NCI-H2227 (cell line): Measurements from ENCODE around the gene MYCBPAP.

Experiments used
- DNase-seq: peaks from one replicate; lab custom pipeline; 2025; ENCODE audit not compliant: unreplicated experiment; lab: John Stamatoyannopoulos, UW

Gene MYCBPAP

DNA sequence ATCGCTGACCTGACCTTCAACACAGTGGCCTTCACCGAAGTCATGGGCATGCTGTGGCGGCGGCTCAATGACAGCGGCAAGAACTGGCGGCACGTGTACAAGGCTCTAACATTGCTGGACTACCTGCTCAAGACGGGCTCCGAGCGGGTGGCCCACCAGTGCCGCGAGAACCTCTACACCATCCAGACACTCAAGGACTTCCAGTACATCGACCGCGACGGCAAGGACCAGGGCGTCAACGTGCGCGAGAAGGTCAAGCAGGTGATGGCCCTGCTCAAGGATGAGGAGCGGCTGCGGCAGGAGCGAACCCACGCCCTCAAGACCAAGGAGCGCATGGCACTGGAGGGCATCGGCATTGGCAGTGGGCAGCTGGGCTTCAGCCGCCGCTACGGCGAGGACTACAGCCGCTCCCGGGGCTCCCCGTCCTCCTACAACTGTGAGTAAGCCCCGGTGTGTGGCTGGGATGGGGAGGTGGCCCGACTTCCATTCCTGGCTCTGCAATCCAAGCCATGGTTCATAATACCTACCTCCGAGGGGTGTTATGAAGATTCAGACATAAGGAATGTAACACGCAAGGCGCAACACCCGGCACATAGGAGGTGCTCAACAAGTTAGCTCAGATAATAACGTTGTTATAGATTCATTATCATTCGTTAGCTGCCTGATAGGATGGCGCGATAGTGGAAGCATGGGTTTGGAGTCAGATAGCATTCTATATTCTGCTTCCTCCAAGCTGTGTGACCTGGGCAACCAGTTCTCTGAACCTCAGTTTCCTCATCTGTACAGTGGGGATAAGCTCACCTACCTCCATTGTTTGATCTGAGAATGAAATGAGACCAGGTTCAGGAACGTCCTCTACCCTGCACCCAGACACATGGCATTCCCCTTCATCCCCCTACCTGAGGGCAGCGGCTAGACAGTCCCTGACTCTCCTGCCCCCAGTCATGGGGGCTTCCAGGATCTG lies 28.7 kb downstream of the MYCBPAP start:
- DNase-seq = no peak

DNA sequence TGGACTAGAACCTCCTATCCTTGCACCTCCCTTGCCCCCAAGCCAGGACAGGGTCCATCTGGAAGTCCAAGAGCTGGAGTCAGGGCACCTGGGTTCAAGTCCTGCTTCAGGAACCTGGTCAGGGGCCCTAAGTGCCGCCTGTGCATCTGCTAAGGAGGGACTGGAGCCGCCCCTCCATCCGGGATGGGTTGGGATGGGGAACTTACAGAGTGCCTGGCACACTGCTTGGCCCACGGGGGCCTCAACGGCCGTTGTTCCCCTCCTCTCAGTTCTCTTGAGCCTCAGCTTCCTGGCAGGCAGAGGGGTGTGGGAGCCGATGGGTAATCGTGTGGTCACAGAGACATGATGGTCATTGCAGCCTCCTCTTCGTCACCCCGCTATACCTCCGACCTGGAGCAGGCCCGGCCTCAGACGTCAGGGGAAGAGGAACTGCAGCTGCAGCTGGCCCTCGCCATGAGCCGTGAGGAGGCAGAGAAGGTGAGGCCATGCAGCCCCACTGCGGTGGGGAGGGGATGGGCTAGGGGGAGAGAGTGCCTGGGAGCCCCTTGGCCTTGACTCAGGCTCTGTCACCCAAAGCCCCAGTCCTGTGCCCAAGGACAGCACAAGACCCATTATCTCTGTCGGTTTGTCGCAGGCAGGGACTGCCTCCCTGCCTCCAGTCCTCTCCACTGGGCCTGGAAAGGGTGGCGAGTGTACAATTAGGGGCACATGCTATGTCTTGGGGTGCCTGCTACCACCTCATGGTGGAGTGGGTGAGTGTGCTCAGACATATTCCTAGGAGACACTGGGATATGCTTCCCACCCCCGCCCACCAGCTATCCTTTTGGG lies 29.7 kb downstream of the MYCBPAP start:
- DNase-seq = no peak

DNA sequence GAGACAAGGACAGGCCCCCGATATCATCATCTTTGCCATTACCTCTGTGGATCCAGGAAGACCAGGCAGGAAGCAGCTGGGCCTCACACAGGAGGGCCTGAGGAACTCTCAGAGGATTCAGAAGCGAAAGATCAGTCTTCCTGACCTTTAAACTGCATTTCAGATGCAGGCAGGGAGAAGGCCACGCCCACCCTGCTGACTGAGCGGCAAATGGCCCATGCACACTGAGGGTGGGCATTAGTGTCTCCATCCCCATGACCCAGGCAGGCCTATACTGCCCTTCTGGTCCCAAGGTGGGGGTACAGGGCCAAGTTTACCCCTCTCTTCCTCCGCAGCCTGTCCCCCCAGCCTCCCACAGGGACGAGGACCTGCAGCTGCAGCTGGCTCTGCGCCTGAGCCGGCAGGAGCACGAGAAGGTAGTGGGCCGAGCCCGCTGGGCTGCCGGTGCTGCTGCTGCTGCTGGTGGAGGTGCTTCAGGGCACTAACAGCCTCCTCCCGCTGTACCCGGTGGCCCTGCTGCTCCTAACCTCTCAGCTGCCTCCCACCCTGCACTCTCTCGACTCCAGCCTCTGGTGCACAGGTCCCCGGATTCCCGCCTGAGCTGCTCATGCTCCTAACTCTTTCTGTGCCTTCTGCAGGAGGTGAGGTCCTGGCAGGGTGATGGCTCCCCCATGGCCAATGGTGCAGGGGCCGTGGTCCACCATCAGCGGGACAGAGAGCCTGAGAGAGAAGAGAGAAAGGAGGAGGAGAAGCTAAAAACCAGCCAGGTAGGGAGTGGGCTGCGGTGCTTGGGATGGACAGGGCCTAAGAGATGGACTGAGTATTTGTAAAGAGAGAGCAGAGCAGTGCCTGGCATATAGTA lies 30.5 kb downstream of the MYCBPAP start:
- peak; percentile 61 for DNase-seq

DNA sequence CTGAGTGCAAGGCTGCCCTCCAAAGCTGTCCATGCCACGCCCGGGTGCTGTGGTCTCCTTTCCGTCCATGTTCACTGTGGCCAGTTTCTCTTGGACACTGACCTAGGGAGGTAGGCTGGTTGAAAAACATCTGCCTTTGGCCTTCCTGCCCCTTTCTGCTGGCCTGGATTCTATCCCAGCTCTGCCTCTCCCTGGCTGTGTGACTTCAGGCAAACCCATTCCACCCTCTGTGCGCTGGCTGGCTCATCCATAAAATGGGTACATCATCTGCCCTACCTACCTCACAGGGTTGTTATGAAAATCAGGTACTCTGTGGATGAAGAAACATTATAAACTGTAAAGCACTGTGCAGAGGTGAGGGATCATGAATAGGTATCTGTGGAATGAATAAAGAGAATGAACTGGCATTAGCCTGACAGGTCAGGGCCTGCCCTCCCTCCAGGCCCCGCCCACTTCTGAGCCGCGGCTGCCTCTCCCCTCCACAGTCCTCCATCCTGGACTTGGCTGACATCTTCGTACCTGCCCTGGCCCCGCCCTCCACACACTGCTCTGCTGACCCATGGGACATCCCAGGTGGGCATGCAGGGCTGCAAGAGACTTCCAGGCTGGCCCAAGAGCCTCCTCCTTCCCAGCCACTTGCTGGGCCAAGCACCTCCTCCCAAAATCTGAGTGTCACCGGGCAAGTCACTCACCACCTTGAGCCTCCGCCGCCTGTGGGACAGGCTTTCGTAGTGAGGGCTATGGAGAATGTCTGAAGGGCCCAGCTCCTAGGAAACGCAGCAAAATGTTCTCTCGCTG lies 31.7 kb downstream of the MYCBPAP start:
- DNase-seq = no peak

DNA sequence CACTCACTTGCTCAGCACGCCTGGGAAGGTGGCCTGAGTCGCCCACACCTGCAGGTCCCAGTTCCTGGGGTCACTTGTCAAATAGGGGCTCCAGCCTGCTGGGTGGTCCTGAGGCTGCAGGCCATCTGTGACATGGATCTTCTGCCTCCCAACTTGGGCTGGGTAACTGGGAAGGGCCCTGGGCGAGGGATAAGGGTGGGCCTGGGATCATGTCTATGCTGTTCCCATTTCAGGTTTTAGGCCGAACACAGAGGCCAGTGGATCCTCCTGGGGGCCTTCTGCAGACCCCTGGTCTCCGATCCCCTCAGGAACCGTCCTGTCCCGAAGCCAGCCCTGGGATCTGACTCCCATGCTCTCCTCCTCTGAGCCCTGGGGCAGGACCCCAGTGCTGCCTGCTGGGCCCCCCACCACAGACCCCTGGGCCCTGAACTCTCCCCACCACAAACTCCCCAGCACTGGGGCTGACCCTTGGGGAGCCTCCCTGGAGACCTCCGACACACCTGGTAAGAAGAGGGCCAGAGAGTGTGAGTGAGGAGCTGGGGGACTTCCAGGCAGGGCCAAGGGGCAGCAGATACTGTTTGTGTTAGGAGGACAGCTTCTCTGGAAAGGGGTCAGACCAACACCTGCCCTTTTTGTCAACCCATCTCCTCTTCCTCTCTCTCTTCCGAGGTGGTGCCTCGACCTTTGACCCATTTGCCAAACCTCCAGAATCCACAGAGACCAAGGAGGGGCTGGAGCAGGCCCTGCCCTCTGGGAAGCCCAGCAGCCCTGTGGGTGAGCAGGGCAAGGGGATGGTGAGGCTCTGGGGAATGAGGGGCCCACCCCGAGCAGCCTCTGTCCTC lies 32.5 kb downstream of the MYCBPAP start:
- DNase-seq = no peak

DNA sequence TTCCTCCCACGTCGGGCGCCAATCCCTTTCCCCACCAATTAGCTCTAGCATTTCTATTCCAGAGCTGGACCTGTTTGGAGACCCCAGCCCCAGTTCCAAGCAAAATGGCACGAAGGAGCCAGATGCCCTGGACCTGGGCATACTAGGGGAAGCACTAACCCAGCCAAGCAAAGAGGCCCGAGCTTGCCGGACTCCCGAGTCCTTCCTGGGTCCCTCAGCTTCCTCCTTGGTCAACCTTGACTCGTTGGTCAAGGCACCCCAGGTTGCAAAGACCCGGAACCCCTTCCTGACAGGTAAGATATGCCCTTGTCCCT lies 33.1 kb downstream of the MYCBPAP start:
- DNase-seq = no peak

DNA sequence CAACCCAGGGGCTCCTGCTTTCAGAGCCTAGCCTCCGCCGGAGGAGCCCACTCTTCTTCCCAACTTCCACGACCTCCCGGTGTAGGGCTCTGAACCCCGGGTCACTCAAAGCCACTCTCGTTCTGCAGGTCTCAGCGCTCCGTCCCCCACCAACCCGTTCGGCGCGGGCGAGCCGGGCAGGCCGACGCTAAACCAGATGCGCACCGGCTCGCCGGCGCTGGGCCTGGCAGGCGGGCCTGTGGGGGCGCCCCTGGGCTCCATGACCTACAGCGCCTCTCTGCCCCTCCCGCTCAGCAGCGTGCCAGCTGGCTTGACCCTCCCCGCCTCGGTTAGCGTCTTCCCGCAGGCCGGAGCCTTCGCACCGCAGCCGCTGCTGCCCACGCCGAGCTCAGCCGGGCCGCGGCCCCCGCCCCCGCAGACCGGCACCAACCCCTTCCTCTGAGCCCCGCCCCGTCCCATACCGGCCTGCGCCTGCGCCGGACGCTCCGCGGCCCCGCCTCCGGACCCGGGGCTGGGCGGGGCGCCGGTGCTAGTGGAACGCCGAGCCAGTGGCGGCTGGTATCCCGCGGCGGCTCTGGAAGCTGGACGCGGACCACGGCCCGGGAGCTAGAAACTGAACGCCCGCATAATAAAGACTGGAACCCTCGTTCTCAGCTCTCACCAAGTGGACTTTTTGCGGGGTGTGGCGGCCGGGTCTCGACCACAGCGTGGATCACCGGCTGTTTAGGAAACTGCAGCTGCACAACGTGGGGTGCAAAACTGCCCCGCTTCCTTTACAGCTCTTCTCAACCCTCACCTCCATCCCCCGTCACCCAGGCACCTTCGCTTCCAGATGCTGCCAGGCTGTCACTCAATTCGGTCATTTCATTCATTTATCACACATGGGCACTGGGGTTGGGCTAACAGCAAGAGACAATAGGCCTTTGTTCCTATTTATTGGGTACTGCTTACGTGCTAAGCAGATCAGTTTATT lies 33.8 kb downstream of the MYCBPAP start:
- peak; percentile 91 for DNase-seq

DNA sequence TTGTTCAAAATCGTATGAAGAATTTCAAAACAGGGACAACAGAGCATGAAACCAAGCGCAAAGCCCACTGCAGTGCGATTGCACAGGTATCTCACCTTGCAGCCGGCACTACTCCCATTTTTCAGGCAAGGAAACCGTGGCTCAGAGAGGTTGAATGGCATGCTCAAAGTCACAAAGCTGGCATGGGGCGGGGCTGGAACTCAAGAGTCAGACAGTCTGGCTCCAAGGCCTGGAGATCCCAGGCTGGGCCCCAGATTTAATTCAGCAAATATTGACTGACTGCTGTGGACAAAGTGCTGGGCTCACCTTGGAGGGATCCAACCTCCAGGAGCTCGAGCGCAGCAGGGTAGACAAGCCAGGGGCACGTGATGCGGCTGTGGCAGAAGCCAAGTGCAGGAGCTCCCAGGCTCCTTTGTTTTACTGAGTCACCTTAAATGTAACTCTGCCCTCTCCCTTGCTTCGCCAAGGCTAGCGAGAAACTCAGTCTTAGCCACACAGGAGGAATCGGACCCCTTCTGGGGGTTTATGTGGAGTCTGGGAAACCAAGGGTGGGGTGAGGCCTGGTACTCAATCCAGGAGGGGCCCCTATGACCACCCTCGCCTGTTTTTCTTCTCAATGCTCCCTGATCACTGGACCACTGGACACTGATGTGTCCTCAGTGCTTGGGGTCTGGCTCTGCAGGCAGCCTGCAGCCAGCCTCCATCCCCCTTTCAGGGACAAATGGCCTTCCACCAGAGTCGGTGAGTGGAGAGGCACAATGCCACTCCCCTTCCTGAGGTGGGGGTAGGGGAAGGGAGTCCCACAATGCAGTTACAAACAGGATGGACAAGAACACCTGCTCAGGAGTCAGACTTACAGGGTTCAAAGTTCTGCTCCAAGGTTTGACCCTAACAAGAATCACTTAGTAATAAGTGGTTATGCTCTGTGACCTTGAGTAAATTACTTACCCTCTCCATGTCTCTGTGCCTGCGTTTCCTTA lies 34.8 kb downstream of the MYCBPAP start:
- DNase-seq = peak; percentile 20

DNA sequence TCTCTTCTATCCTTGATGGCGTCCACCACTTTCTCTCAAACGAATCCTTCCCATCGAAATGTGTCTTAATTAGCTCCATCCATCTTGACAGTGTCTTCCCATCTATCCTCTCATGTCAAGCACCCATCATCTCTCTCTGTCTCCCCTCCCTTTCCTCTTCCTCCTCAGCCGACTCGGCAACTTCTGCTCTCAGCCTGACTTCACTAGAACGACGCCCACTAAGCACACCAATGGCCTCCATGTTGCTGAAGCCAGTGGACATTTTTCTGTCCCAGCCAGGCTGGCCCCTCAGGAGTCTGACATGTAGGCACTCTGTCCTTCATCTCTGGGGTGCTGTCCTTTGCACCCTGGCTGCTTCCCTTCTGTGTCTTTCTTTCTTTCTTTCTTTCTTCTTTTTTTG lies 36.3 kb downstream of the MYCBPAP start:
- DNase-seq = no peak

DNA sequence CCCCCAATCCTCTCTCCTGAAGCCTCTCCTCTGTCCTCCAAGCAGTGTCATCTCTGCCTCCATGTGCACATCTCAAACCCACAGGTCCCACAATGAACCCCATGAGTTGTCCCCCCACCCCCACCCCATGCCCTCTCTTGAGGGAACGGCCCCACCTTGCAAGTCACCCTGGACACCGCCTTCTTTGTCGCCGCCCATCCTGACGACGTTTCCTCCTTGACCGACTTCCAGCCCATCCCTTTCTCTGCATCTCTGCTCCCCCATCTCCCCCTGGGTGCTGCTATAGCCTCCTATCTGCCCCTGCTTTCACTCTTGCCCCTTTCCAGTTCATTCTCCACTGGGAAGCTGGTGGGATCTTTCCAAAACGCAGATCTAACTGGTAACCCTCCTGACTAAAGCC lies 37.1 kb downstream of the MYCBPAP start:
- no peak for DNase-seq

DNA sequence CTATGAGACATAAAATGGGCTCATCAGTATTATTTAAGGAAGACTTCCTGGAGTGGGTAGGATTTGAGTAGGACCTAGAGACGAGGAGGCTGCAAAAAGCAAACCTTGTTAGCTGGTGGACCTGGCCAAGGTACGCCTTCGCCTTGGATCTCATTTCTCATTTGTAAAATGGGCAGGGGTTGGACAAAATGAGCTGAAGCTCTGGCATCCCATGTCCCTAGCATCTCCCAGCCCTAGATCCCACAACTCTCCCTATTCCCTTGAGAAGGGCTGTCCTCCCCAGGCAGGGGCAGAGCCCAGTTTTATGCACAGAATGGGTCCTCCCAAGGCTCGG lies 38.4 kb downstream of the MYCBPAP start:
- DNase-seq = no peak

DNA sequence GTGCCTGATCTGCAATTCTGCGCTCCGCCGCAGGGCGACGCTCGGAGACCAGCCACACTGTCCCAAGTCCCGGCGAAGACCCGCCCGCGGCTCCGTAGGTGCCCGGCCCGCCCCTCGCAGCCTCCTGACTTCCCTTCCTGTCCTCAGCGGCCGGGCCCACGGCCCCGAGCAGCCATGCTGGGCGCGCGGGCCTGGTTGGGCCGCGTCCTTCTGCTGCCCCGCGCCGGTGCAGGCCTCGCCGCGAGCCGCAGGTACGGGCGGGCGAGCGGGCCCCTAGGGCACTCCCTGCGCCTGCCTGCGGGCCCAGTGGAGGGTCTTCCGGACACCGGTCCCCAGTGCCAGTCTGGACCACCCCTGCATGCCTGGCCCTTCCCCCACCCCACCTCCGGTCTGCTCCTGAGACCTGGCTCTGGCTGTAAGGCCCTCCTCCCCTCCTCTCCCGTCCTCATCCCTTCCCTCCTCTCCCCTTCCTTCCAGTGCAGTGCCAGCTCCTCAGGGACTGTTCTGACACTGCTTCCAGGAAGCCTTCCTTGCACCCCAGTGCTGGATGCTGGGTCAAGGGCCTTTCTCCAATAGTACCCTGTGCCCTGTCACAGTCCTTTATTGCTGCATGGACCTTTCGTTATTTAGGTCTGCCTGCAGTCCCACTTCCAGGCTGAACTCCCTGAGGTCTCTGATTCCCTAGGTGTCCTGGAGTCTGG lies 38.9 kb downstream of the MYCBPAP start, which contains the start of gene SPATA20:
Gene SPATA20 (plus strand): TSS at position 140 of the 701 bp plus-strand sequence. CDS start 35 bp downstream, at position 175.
- DNase-seq = peak; percentile 95

DNA sequence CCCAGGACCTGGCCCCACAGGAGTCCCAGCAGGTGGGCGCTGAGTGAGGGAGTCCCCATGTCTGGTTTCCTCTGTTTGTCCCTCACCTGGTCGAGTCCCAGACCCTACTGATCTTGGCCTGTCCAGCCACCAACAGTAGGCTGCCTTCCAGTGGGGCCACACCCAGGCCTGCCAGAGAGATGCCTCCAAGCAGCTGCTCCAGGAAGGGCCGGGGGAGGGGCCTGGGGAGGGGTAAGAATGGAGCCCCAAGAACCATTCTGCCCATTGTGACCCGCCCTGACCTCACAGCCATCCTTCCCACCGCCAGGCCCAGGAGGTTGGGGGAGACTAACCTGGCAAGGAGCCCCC lies 39.5 kb downstream of the MYCBPAP start:
- no peak for DNase-seq

DNA sequence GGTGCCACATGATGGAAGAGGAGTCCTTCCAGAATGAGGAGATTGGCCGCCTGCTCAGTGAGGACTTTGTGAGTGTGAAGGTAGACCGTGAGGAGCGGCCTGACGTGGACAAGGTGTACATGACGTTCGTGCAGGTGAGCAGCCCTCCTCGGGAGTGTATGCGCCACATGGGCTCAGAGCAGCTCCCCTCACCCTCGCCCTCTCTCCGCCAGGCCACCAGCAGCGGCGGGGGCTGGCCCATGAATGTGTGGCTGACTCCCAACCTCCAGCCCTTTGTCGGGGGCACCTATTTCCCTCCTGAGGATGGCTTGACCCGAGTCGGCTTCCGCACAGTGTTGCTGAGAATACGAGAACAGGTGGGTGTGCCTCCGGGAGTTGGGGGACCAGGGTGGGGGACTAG lies 40.6 kb downstream of the MYCBPAP start:
- no peak for DNase-seq

DNA sequence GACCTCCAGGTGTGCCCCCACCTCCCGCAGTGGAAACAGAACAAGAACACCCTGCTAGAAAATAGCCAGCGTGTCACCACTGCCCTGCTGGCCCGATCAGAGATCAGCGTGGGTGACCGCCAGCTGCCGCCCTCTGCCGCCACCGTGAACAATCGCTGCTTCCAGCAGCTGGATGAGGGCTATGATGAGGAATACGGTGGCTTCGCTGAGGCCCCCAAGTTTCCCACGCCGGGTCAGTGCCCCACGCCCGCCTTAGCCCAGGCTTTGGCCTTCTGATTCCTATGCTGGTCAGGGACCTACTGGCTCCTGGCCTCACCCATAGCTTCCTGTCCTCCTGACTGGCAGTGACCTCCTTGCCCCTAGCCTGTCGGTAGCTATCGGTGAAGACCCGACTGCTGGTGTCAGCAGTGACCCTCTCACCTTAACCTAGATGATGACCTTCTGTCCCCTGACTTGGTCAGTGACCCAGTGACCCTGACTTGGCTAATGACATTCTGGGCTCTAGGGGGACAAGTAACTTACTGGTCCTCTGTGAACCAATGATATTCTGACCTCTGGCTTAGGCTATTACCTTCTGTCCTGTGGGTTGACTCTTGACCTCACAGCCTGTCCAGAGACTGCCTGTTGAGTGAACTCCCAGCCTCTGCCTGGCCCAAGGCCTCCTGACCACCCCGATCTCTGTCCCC lies 41.2 kb downstream of the MYCBPAP start:
- no peak for DNase-seq

DNA sequence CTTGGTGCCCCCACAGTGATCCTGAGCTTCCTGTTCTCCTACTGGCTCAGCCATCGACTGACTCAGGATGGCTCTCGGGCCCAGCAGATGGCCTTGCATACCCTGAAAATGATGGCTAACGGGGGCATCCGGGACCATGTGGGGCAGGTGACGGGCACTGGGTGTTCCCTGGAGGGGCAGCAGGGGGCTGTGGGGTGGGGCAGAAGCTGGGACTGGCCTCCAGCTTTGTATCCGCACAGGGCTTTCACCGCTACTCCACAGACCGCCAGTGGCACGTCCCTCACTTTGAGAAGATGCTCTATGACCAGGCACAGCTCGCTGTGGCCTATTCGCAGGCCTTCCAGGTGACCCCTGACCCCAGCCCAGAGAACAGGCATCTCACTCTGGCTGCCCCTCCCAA lies 41.7 kb downstream of the MYCBPAP start:
- no peak for DNase-seq
